GF-D8 (cell line): ENCODE results near the gene WDR43.

Source experiments
- DNase-seq: peaks from one replicate; lab custom pipeline; 2025; lab: John Stamatoyannopoulos, UW

WDR43 gene, protein sequence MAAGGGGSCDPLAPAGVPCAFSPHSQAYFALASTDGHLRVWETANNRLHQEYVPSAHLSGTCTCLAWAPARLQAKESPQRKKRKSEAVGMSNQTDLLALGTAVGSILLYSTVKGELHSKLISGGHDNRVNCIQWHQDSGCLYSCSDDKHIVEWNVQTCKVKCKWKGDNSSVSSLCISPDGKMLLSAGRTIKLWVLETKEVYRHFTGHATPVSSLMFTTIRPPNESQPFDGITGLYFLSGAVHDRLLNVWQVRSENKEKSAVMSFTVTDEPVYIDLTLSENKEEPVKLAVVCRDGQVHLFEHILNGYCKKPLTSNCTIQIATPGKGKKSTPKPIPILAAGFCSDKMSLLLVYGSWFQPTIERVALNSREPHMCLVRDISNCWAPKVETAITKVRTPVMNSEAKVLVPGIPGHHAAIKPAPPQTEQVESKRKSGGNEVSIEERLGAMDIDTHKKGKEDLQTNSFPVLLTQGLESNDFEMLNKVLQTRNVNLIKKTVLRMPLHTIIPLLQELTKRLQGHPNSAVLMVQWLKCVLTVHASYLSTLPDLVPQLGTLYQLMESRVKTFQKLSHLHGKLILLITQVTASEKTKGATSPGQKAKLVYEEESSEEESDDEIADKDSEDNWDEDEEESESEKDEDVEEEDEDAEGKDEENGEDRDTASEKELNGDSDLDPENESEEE

DNA sequence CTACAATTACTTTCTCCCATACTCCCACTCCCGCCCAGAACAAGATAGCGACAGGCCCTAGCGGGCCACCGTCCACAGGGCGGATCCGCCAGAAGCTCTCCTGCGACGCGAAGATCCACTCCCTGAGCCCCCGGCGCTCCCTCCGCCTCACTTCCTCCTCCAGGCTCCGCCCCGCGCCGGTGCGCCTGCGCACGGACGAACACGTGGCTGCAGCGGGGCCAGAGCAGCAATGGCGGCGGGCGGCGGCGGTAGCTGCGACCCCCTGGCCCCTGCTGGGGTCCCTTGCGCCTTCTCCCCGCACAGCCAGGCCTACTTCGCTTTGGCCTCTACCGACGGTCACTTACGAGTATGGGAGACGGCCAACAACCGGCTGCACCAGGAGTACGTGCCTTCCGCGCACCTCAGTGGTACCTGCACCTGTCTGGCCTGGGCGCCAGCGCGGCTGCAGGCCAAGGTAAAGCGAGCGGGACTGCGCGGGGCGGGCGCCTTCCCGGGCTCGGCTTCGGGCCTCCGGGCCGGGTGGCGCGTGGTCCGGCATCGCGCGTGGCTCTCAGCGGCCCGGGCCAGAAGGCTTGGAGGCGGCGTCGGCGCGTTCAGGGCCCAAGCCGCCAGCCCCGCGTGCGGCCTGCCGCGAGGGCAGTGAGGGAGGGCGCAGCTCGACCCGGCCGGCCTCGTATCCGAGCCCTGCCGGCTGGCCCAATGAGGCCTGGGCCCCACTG lies at the start of gene WDR43:
Gene WDR43 (plus strand): TSS at position 198 of the 719 bp plus-strand sequence. CDS start 32 bp downstream, at position 230.
- peak; percentile 98 for DNase-seq

DNA sequence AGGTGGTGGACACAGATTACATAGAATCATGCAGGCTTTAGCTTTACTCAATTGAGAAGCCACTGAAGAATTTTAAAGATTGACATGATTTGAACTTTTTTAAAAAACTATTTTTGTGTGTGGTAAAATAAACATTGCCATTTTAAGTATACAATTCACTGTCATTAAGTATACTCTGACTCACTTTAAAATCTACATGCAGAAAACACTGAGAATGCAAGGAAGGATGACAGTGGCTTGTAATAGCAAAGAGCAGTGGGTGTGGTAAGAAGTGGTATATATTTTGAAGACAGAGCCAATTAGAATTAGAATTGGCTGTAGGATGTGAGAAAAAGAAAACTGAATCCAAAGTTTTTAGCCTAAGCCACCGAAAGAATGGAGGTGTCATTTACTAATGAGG lies 39.3 kb upstream of the WDR43 start:
- DNase-seq = no peak

DNA sequence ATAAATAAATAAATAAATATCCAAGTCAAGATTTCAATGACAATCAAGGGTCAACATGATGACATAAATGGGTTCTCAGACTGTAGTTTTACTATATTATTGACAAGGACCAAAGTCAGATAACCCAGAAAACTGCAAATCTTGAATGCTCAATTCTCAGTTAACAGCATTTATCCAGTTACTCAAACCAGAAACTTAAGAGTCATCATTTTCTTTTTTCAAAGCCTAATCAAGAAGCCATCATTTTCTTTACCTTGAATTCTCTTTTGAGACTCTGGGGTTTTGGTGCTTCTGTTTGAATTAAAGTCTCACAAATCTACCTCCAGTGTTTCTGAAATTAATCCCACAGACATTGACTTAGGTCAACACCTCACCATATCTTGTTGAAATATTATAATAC lies 38.5 kb upstream of the WDR43 start:
- no peak for DNase-seq

DNA sequence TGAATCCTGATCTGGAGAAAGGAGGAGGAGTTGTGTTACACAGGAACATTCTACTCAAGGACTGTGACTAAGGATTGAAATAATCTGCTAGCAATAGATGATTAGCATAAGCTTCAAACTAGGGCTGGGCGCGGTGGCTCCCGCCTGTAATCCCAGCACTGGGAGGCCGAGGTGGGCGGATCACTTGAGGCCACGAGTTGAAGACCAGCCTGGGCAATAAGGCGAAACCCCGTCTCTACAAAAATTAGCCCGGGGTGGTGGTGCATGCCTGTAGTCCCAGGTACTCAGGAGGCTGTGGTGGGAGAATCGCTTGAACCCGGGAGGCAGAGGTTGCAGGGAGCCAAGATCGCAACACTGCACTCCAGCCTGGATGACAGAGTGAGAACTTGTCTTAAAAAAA lies 25.9 kb upstream of the WDR43 start:
- no peak for DNase-seq

DNA sequence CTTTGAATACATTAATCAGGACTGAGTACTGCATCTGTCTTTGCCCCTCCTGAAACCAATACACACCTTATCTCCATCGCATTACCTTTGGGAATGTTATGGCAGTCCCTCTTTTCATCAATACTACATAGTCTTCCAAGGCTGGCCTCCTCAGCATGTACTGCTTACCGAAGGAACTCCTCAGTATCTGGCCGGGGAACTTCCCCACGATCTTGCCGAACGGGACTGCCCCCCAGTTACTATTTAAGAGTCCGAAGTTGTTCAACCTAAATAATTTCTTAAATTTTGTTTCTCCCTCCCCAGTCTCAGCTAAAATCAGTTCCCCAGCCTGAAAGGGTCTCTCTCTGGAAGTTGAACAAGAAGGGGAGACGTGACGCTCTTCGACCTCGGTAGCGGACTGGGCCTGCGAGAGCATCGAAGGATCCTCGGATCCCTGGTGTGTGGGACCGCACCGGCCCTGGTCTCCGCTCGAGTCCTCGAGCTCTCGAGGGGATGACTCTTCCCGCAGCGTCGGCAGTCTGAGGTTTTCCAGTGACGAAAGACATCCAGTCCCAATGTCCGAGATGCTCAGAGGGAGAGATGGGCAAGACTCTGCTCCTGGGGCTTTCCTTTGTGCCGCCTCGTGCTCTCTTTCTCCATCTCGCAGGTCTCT lies 24.8 kb upstream of the WDR43 start:
- DNase-seq = no peak

DNA sequence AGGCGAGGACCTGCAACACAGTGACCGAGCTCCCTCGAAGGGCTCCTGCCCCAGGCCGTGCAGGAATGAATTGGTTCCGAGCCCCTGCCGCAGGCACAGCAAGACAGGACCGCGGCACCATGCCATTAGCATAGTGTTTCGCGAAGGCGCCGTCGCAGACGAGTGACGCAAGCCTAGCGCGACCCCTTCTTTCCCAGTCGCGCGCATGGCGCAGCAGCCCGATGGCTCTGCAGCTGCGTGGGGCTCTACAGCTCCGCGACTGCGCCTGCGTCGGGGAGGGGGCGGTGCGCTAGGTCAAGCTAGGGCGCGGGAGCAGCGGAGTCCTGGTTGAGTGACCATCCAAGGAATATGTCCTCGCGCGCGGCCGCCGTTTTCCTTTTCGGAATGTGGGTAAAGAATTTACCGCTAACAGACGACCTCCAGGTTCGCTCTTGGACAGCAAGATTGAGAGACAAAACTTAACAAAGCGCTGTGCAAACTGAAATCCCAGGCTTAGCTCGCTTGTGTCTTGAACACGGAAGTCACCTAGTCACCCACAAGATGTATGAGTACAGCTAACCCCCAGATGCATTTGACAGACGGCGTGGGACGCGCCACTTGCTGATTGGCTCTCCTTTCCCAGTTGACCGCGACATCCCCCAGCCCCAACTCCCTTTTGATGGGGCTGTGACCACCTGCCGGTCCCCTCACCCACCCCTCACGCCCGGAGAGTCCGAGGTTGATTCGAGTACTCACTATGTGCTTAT lies 24.1 kb upstream of the WDR43 start, which contains the start of gene TRMT61B:
Gene TRMT61B (minus strand): TSS at position 164 of the 746 bp plus-strand sequence. CDS start 32 bp downstream, at position 132.
- peak; percentile 91 for DNase-seq

DNA sequence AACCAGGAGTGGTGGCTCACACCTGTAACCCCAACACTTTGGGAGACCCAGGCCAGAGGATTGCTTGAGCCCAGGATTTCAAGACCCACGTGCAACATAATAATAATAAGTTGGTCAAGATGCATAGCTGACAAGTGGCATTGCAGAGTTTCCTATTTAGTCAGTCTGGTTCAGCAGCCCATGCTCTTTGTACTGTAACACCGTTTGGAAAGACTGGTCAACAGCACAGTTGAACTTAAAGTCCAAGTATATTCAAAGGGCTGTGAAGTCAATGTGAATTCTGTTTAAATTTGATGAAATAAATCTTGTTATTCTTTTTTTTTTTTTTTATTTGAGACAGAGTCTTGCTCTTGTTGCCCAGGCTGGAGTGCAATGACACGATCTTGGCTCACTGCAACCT lies 22.8 kb upstream of the WDR43 start:
- no peak for DNase-seq

DNA sequence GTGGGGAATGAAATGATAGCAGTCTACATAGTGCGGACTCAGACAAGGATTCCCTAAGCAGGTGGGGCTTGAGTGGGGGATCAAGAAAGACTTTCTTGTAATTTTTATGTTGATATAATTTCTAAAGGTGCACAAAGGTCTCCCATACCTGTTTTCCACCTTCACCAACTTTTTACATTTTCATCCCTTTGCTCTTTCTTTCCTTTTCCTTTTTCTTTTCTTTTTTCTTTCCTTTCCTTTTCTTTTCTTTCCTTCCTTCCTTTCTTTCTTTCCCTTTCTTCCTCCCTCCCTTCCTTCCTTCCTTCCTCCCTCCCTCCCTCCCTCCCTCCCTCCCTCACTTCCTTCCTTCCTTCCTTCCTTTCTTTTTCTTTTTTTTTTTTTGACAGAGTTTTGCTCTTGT lies 14.3 kb upstream of the WDR43 start:
- no peak for DNase-seq

DNA sequence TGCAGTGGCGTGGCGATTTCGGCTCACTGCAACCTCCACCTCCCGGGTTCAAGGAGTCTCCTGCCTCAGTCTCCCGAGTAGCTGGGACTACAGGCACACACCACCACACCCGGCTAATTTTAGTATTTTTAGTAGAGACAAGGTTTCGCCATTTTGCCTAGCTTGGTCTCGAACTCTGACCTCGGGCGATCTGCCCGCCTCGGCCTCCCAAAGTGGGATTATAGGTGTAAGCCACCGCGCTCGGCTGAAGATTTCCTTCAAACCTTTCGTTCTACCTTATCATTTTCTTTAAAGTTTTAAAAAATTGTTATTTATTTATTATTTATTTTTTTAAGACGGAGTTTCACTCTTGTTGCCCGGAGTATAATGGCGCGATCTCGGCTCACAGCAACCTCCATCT lies 979 bp upstream of the WDR43 start:
- DNase-seq = no peak

DNA sequence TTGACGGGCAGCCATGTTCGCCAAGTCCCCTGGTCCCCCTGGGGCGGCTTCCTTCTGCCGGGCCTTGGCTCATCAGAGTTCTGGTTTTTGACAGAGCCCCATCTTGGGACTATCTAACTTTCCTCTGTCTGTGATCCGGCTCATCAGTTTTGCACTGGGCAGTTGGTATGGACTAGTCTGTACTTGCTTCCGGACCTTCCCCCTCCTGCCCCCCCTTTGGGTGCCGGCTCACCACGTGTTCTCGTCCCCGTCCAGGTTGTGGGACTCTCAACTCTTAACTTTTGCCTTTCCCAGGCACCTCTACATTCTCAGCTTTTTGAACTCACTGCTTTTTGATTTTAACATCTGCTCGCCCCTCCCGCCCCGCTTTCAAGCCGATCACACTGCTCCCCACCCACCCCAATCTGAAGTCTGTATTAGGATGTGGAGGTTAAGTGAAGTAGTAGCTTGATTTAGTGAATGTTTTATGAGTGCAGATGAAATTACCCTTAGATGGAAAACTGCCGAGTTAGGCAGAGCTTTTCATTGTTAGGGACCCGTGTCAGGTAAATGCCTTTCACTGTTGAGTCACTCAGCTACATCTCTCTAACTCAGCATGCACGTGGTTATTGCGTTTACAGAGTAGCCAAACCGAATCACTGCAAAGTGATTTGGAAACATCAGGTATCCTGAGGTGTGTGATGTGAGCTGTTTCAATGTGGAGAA lies 874 bp downstream of the WDR43 start:
- no peak for DNase-seq

DNA sequence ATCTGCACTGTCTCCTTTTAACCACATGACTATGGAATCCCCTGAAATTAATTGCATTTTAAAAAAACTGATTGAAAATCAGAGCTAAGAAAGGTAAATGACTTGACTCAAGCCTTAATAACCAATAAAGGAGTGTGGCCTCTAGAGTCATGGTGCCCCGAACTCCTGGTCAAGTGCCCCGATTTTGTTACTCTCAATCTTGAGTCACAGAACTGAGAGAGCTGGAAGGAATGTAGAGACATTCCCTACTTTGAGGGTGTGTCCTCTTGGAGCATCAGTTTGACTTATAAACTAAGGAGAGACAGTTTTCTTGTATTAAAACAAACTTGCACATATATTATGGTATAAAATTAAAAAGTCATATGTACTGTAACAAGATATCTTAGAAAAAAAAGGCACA lies 2.4 kb downstream of the WDR43 start:
- DNase-seq = no peak

DNA sequence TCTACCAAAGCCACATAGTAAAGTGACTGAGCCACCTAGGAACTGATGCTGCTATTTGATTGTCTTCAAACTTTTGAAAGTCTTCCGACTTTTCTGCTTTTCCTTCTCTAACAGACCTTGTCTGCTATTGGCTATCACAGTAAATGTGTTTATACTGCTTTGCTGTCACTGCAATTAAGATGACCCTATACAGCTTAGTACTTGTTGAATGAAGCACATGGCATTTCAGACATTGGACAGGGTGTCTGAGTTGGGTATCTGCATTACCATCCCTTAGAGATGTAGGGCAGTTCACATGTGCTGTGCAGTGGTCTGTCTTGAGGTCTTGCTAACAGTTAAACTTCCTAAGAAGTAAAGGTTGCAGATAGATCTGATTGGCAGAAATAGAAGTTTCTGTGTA lies 3.6 kb downstream of the WDR43 start:
- DNase-seq = no peak

DNA sequence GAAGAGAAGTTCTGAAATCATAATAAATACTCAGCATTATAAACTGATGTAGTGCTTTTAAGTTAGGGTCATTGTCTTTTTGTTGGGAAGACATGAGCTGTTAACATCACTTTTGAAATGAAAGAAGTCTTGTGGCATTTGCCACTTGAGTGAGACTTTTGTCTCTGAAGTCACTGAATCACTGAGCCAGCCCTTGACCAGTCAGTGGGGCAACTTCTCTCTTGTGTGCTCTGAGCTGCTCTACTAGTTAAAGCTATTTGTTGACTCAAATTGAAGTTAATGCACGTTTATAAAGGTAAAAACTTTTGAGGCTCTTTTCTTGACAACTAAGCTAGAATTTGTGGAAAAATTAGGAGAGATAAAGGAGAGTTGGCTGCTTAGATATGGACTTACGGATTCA lies 6.7 kb downstream of the WDR43 start:
- no peak for DNase-seq

DNA sequence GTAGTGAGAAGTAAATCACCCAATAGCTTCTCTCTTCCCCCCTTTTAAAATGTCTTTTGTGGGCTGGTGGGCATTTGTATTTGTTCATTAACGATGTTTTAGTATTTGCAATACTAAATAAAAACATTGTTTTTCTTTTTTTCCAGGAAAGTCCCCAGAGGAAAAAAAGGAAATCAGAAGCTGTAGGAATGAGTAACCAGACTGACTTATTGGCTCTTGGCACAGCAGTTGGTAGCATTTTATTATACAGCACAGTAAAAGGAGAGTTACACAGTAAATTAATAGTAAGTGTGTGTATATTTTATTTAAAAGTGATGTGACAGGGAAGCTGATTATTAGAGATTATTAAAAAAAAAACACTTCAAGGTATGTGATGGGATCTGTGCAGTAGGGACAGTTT lies 7.4 kb downstream of the WDR43 start:
- DNase-seq = no peak

DNA sequence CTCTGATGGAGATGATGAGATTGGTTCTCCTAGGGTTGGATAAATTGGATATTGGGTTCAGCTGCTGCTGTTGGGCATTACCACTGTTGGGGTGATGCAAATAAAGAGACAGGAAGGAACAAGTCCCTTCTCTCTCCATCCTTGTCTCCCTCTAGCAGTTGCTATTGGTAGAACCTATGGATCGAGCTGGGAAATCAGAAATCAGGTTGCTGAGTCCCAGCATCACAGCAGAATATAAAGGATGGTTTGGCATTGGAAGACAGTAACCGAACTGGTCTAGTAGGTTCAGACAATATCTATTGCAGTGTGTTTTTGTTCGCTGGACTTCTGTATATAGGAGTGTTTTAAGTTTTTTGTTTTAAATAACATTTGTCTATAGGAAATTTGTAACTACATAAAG lies 8.1 kb downstream of the WDR43 start:
- no peak for DNase-seq

DNA sequence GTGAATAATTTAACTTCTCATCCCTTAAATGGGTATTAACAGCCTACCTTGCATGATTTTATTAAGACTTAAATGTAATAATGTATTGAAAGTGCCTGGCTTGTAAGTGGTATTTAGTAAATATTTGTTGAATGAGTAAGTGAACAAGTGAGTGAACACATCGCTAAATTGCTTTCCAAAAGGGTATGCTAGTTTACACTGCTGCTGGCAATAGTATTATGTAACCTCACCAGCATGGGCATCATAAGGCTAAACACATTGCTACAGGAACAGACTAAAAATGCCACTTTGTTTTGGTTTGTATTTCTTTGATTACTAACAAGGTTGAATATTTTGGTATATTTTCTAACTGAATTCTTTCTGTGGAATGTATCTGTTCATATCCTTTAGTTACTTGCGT lies 9.8 kb downstream of the WDR43 start:
- no peak for DNase-seq

DNA sequence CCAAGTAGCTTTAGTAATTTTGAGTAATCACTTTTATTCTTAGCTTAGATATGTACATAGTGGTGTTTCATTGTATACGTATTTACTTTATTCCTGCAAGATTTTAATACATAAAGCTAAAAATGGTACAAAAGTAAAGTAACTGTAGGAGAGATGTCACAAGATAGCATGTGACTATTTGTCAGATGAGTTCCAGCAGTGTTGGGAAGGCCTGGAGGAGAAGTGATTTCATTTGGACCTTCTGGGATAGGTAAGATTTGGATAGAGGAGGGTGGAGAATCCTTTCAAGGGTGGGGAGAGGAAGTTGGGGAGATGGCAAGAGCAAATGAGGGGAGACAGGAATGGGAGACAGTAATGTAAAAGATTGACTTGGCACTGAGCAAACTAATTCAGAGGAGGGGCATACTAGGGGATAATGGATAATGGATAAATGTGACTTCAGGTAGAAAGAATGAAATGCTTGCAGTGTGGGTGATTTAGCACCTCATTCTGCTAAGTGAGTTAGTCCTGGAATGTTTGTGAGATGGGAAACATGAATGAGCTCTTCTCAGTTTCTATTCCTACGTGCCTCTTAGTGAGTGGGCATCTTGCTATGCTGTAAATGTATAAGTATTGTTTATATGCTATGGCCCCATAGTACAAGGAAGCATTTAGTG lies 10.5 kb downstream of the WDR43 start:
- DNase-seq = no peak

DNA sequence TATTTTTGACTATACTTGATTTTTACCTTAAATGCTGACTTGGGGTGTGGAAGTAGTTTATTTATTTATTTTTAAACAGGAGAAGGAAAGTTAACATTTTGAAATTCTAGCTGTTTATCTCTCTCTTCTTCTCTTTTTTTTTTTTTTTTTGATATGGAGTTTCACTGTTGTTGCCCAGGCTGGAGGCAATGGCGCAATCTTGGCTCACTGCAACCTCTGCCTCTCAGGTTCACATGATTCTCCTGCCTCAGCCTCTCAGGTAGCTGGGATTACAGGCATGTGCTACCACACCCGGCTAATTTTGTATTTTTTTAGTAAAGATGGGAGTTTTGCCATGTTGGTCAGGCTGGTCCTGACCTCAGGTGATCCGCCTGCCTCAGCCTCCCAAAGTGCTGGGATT lies 11.1 kb downstream of the WDR43 start:
- no peak for DNase-seq

DNA sequence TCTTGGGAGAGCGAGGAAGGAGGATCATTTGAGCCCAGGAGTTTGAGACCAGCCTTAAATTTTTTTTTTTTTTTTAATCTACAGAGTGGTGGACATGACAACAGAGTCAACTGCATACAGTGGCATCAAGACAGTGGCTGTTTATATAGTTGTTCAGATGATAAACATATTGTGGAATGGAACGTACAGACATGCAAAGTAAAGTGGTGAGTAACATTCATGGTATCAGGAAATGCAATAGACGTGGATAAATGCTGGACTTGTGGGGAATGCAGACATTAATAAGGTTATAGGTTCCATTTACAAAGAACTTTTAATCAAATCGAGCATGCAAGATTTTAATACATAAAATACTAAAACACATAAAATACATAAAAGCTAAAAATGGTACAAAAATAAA lies 11.9 kb downstream of the WDR43 start:
- no peak for DNase-seq

DNA sequence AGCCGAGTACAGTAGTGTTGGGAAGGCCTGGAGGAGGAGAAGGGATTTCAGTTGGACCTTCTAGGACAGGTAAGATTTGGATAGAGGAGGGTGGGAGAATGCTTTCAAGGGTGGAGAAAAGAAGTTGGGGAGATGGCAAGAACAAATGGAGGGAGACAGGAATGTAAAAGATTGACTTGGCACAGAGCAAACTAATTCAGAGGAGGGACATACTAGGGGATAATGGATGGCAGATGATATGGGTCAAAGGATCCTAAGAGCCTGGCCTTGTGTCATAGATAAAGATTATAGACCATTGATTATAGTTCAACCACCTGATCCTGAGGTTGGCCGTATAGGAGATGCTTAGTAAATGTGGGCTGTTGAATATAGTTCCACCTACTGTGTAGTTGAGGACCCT lies 12.4 kb downstream of the WDR43 start:
- DNase-seq = no peak
